Ramos (cell line): ENCODE measurements around the gene TRIM51G.
"Not testable (repeated sequence)": the region's sequence is repeated elsewhere in the genome, so short reads cannot be mapped to it uniquely, and the experiment has no call there.

Source experiments
- in situ Hi-C: fragments of 300-500 bp; cut with MboI; formaldehyde crosslinking; loops from one replicate; pipeline ENCODE4 v1.14.3; 2022; ENCODE audit warnings: low sequenced_read_pairs; ENCODE audit not compliant: unreplicated experiment

The TRIM51G gene

GRCh38 chr11:48983785-48984184 lies at the start of gene TRIM51G:
Gene TRIM51G (minus strand): TSS chr11:48983885. CDS start chr11:48981695, 2,190 bp downstream.
- in situ Hi-C loops, result not testable (repeated sequence)

- in situ Hi-C loops, result not testable (repeated sequence)
Observed at GRCh38 chr11:49028523-49028922, 44.8 kb upstream of the TRIM51G start, which contains the start of gene TRIM49B. Gene TRIM49B (plus strand): TSS chr11:49028823. CDS start chr11:49031600, 2,777 bp downstream.

- in situ Hi-C loops, result not testable (repeated sequence)
Observed at GRCh38 chr11:48968592-48968991, 15.1 kb downstream of the TRIM51G start.

- in situ Hi-C loops, result not testable (repeated sequence)
Observed at GRCh38 chr11:48955315-48956049, 28.2 kb downstream of the TRIM51G start.

- in situ Hi-C loops, result not testable (repeated sequence)
Observed at GRCh38 chr11:48945796-48946195, 37.9 kb downstream of the TRIM51G start.
